WTC11 (cell line): ENCODE measurements around the gene TSPAN9. TPM values are rescaled to one million over a fixed set of nuclear protein-coding genes. Genes with fewer than 3 reads are reported as not detected.

ENCODE experiments used
- ATAC-seq: fragments of 200-7000 bp; cut with Tn5 transposase; 2 replicates; pipeline ENCODE4 v1.10.0; 2021; ENCODE audit warnings: mild to moderate bottlenecking, moderate library complexity
- CTCF ChIA-PET: fragments of 300-600 bp; sonication (Branson Sonifier 250); formaldehyde crosslinking; loops from one replicate; lab custom pipeline; 2021; ENCODE audit warnings: antibody characterized with exemption; lab: Charles Lee
- POLR2A ChIA-PET: fragments of 350-600 bp; sonication (Branson Sonifier 250); formaldehyde crosslinking; loops from one replicate; lab custom pipeline; 2021; ENCODE audit warnings: antibody characterized with exemption; lab: Charles Lee
- DNase-seq: peaks from one replicate; pipeline ENCODE4 v3.0.0; 2021; ENCODE audit warnings: low spot score
- H3K27ac Mint-ChIP-seq: 2 replicates; pipeline ENCODE4 v1.8.0; 2021; ENCODE audit warnings: mixed read lengths
- H3K27me3 Mint-ChIP-seq: 2 replicates; pipeline ENCODE4 v1.8.0; 2021; ENCODE audit warnings: low read depth, mild to moderate bottlenecking, moderate library complexity, mixed read lengths
- H3K36me3 Mint-ChIP-seq: 2 replicates; pipeline ENCODE4 v1.8.0; 2021; ENCODE audit warnings: mixed read lengths
- H3K4me1 Mint-ChIP-seq: 2 replicates; pipeline ENCODE4 v1.8.0; 2022; ENCODE audit warnings: mixed read lengths
- H3K4me3 Mint-ChIP-seq: 2 replicates; pipeline ENCODE4 v1.8.0; 2021; ENCODE audit warnings: mild to moderate bottlenecking, moderate library complexity, mixed read lengths
- H3K9me3 Mint-ChIP-seq: 2 replicates; pipeline ENCODE4 v1.8.0; 2021; ENCODE audit warnings: mixed read lengths
- CREB1 ChIP-seq: sonication (generic); formaldehyde crosslinking; IDR thresholded peaks from 2 replicates; pipeline ENCODE4 v1.8.0; 2023; ENCODE audit warnings: mild to moderate bottlenecking, missing genetic modification reagents
- CREM ChIP-seq: sonication (generic); formaldehyde crosslinking; IDR thresholded peaks from 2 replicates; pipeline ENCODE4 v1.8.1; 2022; ENCODE audit warnings: mild to moderate bottlenecking, missing genetic modification reagents, moderate library complexity
- E2F5 ChIP-seq: sonication (generic); formaldehyde crosslinking; IDR thresholded peaks from 2 replicates; pipeline ENCODE4 v1.8.1; 2022; ENCODE audit warnings: mild to moderate bottlenecking, moderate library complexity, missing genetic modification reagents
- EMX1 ChIP-seq: fragments of 250-450 bp; sonication (Bioruptor Pico); IDR thresholded peaks from 2 replicates; pipeline ENCODE4 v1.8.0; 2021; ENCODE audit warnings: mild to moderate bottlenecking
- ERG ChIP-seq: fragments of 250-450 bp; sonication (Bioruptor Pico); IDR thresholded peaks from 2 replicates; pipeline ENCODE4 v1.8.0; 2021; ENCODE audit warnings: mild to moderate bottlenecking
- ESRRA ChIP-seq: sonication (generic); formaldehyde crosslinking; IDR thresholded peaks from 2 replicates; pipeline ENCODE4 v1.8.1; 2022; ENCODE audit warnings: mild to moderate bottlenecking, missing genetic modification reagents, borderline replicate concordance
- GTF2I ChIP-seq: fragments of 250-450 bp; sonication (Bioruptor Pico); conservative IDR thresholded peaks from 2 replicates; pipeline ENCODE4 v1.4.0; 2021; ENCODE audit warnings: mild to moderate bottlenecking
- KAT7 ChIP-seq: sonication (generic); formaldehyde crosslinking; IDR thresholded peaks from 2 replicates; pipeline ENCODE4 v1.8.1; 2023; ENCODE audit warnings: missing genetic modification reagents, mild to moderate bottlenecking, borderline replicate concordance
- MLX ChIP-seq: sonication (generic); formaldehyde crosslinking; IDR thresholded peaks from 2 replicates; pipeline ENCODE4 v1.8.1; 2023; ENCODE audit warnings: mild to moderate bottlenecking, missing genetic modification reagents, moderate library complexity
- NFE2L1 ChIP-seq: sonication (generic); formaldehyde crosslinking; IDR thresholded peaks from 2 replicates; pipeline ENCODE4 v1.8.1; 2023; ENCODE audit warnings: missing genetic modification reagents
- RORB ChIP-seq: fragments of 250-450 bp; sonication (Bioruptor Pico); IDR thresholded peaks from 2 replicates; pipeline ENCODE4 v1.9.0; 2021; ENCODE audit warnings: mild to moderate bottlenecking
- SMAD4 ChIP-seq: sonication (generic); formaldehyde crosslinking; IDR thresholded peaks from 2 replicates; pipeline ENCODE4 v1.8.0; 2022; ENCODE audit warnings: mild to moderate bottlenecking, missing genetic modification reagents
- TEAD1 ChIP-seq: sonication (generic); formaldehyde crosslinking; IDR thresholded peaks from 2 replicates; pipeline ENCODE4 v1.8.0; 2022; ENCODE audit warnings: mild to moderate bottlenecking, missing genetic modification reagents
- USF1 ChIP-seq: sonication (generic); formaldehyde crosslinking; IDR thresholded peaks from 2 replicates; pipeline ENCODE4 v1.8.0; 2022; ENCODE audit warnings: mild to moderate bottlenecking, missing genetic modification reagents
- ZMAT4 ChIP-seq: fragments of 250-450 bp; sonication (Bioruptor Pico); IDR thresholded peaks from 2 replicates; pipeline ENCODE4 v1.9.0; 2021; ENCODE audit warnings: mild to moderate bottlenecking
- ZNF219 ChIP-seq: sonication (generic); formaldehyde crosslinking; IDR thresholded peaks from 2 replicates; pipeline ENCODE4 v1.8.0; 2023; ENCODE audit warnings: missing genetic modification reagents, mild to moderate bottlenecking, borderline replicate concordance
- ZNF317 ChIP-seq: sonication (generic); formaldehyde crosslinking; IDR thresholded peaks from 2 replicates; pipeline ENCODE4 v1.8.1; 2023; ENCODE audit warnings: low read depth, mild to moderate bottlenecking, moderate library complexity, missing genetic modification reagents, borderline replicate concordance
- ZNF396 ChIP-seq: fragments of 250-450 bp; sonication (Bioruptor Pico); IDR thresholded peaks from 2 replicates; pipeline ENCODE4 v1.8.0; 2021; ENCODE audit warnings: mild to moderate bottlenecking, moderate library complexity, borderline replicate concordance
- ZNF423 ChIP-seq: fragments of 250-450 bp; sonication (Bioruptor Pico); IDR thresholded peaks from 2 replicates; pipeline ENCODE4 v2.1.2; 2022; ENCODE audit warnings: mild to moderate bottlenecking, moderate library complexity
- total RNA-seq: library from RNA; stranded (reverse); gene quantifications from 3 replicates; pipeline ENCODE4 v1.2.3, GENCODE V29; 2021
- TF ChIP-seq, protein P1 (sequence below): sonication (generic); formaldehyde crosslinking; conservative IDR thresholded peaks from 2 replicates; pipeline ENCODE4 v1.8.1; 2022; ENCODE audit warnings: mild to moderate bottlenecking, missing genetic modification reagents
- TF ChIP-seq, protein P2 (sequence below): fragments of 250-450 bp; sonication (Bioruptor Pico); IDR thresholded peaks from 2 replicates; pipeline ENCODE4 v1.9.0; 2021; ENCODE audit warnings: moderate library complexity, mild to moderate bottlenecking, inconsistent platforms, borderline replicate concordance
- TF ChIP-seq, protein P3 (sequence below): sonication (generic); formaldehyde crosslinking; IDR thresholded peaks from 2 replicates; pipeline ENCODE4 v1.8.1; 2023; ENCODE audit warnings: mild to moderate bottlenecking, missing genetic modification reagents, moderate library complexity

Gene TSPAN9
- total RNA-seq, 1 experiment from 2014 or later: 27.6 TPM

GRCh38 chr12:3280967-3281366 is 203.8 kb downstream of the TSPAN9 start:
- ChIA-PET POLR2A (no interaction called here), CTCF (interaction anchor here (0.9 to 8.0 kb wide), 3 partner anchors 19 to 208 kb away, joined by 3 to 243 read pairs (median 23); no protein-coding TSS in a partner anchor)
- no peak for ATAC-seq
- H3K27me3 Mint-ChIP-seq: no peaks in the 10 kb centered on the region
- H3K27ac Mint-ChIP-seq: no peak overlapping the region
- no peak for DNase-seq
- TF ChIP-seq CREM (CRISPR knock-in tag) (no peak), E2F5 (no peak), RORB (CRISPR knock-in tag) (no peak), EMX1 (CRISPR knock-in tag) (no peak), USF1 (CRISPR knock-in tag) (no peak), ZNF396 (CRISPR knock-in tag) (no peak), TEAD1 (no peak), ESRRA (CRISPR knock-in tag) (no peak), KAT7 (CRISPR knock-in tag) (no peak), MLX (CRISPR knock-in tag) (no peak), NFE2L1 (CRISPR knock-in tag) (no peak), CREB1 (no peak), ZMAT4 (CRISPR knock-in tag) (no peak), ZNF219 (CRISPR knock-in tag) (no peak)
- TF ChIP-seq, protein P1, sequence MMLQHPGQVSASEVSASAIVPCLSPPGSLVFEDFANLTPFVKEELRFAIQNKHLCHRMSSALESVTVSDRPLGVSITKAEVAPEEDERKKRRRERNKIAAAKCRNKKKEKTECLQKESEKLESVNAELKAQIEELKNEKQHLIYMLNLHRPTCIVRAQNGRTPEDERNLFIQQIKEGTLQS: no peak
- TF ChIP-seq, protein P2, sequence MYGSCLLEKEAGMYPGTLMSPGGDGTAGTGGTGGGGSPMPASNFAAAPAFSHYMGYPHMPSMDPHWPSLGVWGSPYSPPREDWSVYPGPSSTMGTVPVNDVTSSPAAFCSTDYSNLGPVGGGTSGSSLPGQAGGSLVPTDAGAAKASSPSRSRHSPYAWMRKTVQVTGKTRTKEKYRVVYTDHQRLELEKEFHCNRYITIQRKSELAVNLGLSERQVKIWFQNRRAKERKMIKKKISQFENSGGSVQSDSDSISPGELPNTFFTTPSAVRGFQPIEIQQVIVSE: no peak
- peaks cover 25% of the 10 kb centered on the region for H3K4me1 Mint-ChIP-seq
- no peaks in the 10 kb centered on the region for H3K36me3 Mint-ChIP-seq
- H3K4me3 Mint-ChIP-seq: no peak overlapping the region
- H3K9me3 Mint-ChIP-seq: no peaks in the 10 kb centered on the region

DNA sequence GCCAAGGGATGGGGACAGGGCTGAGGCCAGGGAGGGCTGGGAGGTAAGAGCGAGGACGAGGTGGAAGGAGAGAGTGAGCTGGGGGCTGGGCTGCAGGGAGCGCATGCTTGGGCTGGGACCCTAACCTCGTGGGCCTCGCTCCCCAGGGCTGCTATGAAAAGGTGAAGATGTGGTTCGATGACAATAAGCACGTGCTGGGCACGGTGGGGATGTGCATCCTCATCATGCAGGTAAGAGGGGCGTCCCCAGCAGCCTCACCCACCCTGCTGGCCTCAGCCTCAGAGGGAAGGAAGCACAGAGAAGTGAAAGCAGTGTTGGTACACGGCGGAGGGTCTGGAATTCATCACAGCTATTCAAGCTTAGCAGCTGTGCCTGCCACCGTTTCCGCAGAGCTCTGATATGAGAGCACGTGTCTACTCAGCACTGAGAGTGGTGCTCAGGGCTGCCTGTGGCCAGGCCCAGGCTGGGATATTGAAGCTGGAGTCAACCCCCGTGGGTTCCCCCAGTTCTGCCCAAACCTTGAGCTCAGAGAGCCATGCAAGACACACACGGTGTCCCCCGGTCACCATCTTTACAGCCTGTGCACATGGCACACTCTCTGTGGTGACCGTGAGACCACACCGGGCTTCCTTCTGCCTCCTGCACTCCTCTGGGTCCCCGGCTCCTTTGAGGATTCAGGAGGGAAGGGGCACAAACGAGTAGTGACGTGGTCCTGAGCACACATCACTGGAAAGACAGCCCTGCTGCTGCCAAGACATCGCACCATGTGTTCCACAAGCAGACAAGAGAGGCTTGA is 204.6 kb downstream of the TSPAN9 start:
- TF ChIP-seq CREM (CRISPR knock-in tag) (no peak), GTF2I (no peak), E2F5 (no peak), SMAD4 (no peak), ZNF423 (CRISPR knock-in tag) (no peak), MLX (CRISPR knock-in tag) (no peak), USF1 (CRISPR knock-in tag) (no peak), ZNF317 (CRISPR knock-in tag) (no peak), ESRRA (CRISPR knock-in tag) (no peak), ERG (no peak)
- TF ChIP-seq, protein P3, sequence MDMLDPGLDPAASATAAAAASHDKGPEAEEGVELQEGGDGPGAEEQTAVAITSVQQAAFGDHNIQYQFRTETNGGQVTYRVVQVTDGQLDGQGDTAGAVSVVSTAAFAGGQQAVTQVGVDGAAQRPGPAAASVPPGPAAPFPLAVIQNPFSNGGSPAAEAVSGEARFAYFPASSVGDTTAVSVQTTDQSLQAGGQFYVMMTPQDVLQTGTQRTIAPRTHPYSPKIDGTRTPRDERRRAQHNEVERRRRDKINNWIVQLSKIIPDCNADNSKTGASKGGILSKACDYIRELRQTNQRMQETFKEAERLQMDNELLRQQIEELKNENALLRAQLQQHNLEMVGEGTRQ (CRISPR knock-in tag): no peak
- H3K27me3 Mint-ChIP-seq: no peaks in the 10 kb centered on the region
- H3K4me1 Mint-ChIP-seq: peaks cover 25% of the 10 kb centered on the region
- DNase-seq: no peak
- ChIA-PET CTCF (interaction anchor here (1.0 to 3.9 kb wide), 3 partner anchors 18 to 75 kb away, joined by 3 to 16 read pairs (median 6); no protein-coding TSS in a partner anchor), POLR2A (no interaction called here)
- H3K9me3 Mint-ChIP-seq: no peaks in the 10 kb centered on the region
- H3K4me3 Mint-ChIP-seq: no peak overlapping the region
- no peaks in the 10 kb centered on the region for H3K36me3 Mint-ChIP-seq
- no peak for ATAC-seq
- H3K27ac Mint-ChIP-seq: no peak overlapping the region
